Esophagus (tissue), 2 donors: ENCODE results near the gene KRT36. TPM values are rescaled to one million over a fixed set of nuclear protein-coding genes. Genes with fewer than 3 reads are reported as not detected.
A peak's percentile ranks its signal among the peaks of the same experiment; 100 is the strongest.

ENCODE experiments used
- H3K27ac ChIP-seq, 2 donors: one replicate each; pipeline ENCODE4 v1.5.1; 2013; ENCODE audit warnings: low read depth in 2 of 2, mild to moderate bottlenecking in 2 of 2, inconsistent platforms in 1 of 2, low read length in 1 of 2, moderate library complexity in 1 of 2
- H3K27me3 ChIP-seq, 2 donors: one replicate each; pipeline ENCODE4 v1.6.1; 2013; ENCODE audit warnings: low read length in 2 of 2, control low read depth in 1 of 2, mild to moderate bottlenecking in 1 of 2; ENCODE audit not compliant: insufficient read depth in 2 of 2, control insufficient read depth in 1 of 2
- H3K36me3 ChIP-seq, 2 donors: one replicate each; pipeline ENCODE4 v1.6.1; 2013; ENCODE audit warnings: low read length in 1 of 2; ENCODE audit not compliant: control insufficient read depth in 2 of 2, insufficient read depth in 2 of 2
- H3K4me1 ChIP-seq, 2 donors: one replicate each; pipeline ENCODE4 v1.6.1; 2013; ENCODE audit warnings: low read length in 1 of 2; ENCODE audit not compliant: control insufficient read depth in 2 of 2, insufficient read depth in 2 of 2
- H3K4me3 ChIP-seq, 2 donors: one replicate each; pipeline ENCODE4 v1.5.1; 2013; ENCODE audit warnings: low read length in 2 of 2, mild to moderate bottlenecking in 2 of 2, low read depth in 1 of 2, moderate library complexity in 1 of 2
- H3K9me3 ChIP-seq, 2 donors: one replicate each; pipeline ENCODE4 v1.6.1; 2013; ENCODE audit warnings: mild to moderate bottlenecking in 2 of 2, low read depth in 1 of 2, low read length in 1 of 2, moderate library complexity in 1 of 2; ENCODE audit not compliant: control insufficient read depth in 2 of 2, insufficient read depth in 1 of 2
- WGBS, 2 donors: extraction: QIAGEN DNeasy Blood & Tissue Kit; methylation state at CpG; one replicate each; pipeline ENCODE4 v1.1.7; 2013; 5-methylcytosine and 5-hydroxymethylcytosine counted together
- polyA plus RNA-seq, 2 donors: library from polyadenylated mRNA; stranded (reverse); fragments of 200-250 nt; gene quantifications; one replicate each; pipeline ENCODE4 v1.2.3, GENCODE V29; 2013
- donor health status: healthy with polysubstance abuse.
- donor health status: Bipolar disorder and iron deficiency.

The KRT36 gene
- polyA plus RNA-seq, 2 donors = 0.07 to 0.10 TPM

DNA sequence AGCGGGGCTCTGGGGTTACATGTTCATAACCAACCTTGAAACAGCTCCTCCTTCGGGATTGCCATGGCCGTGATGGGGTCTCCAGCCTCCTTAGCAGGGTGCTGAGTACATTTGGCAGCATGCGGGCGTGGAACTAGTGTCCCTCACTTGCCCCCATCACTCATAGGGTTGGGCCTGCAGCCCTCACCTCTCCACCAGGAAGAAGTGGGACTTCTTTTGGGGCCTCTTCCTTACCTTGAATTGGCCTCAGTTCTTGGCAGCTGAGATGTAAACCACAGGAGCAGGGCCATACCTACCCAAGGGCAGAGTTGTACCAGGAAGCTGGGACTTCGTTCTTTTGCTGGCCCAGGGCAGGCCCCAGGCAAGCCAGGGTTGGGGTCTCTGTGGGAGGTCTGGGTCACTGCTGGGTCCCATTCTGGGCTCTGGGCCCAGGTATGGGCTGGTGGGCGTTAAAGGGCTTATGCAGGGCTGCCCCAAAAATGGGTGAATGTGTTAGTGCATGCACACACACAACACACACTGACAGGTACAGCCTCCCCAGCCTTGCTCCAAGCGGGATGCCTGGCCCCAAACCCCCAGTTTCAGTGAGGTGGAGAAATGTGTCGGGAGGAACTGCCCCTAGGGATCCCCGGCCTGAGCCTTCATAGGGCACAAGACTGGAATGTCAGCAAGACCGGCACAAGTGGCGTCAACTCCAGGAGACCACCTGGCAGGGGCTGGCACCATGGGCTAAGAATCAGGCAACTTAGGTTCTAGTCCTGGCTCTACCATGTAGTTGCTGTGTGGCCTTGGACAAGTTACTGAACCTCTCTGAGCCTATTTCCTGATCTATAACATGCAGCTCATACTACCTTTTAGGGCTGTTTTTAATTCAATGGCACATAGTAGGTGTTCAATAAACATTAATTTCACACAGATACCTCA lies 32.9 kb upstream of the KRT36 start:
- Histone ChIP-seq H3K27me3 (no peaks in the 10 kb centered on the region), H3K36me3 (peaks cover 0 to 2% of the 10 kb centered on the region in 2 donors), H3K4me3 (peak overlapping the region in 1 of 2 donors; percentile 19), H3K4me1 (peaks cover 0 to 21% of the 10 kb centered on the region in 2 donors), H3K9me3 (no peaks in the 10 kb centered on the region), H3K27ac (peak overlapping the region; percentile 80 to 83)
- WGBS, 2 donors = 62 to 73% methylated on average over 12 of the region's 12 CpGs

DNA sequence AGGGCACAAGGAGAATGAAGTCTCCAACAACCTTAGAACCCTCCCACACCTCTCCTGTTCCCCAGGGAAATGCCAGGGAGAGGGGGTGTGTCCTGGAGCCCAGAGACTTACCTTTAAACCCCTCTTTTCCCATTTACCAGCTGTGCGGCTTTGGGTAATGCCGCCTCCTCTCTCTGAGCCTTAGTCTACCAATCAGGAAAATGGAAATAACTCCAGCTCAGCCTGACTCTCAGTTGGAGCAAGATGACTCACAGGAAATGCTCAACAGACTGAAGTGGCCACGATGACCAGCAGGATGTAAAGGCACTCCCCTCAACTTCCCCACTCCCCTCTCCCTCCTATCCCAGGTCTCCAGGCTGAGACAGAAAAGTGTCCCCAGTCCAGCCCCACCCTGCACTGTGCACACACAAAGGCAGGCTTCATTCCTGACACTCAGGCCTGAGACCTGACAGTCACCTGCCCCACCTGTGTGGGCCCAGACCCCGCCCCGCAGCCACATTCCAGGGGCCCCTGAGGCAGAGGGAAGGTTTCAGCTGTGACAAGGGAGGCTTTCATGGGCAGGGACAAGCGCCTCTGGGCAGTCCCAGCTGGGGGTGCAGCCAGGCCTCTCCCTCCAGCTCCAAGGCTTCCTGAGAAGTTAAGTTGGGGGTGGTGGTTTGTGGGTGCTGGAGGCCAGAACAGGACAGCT lies 32.0 kb upstream of the KRT36 start:
- Histone ChIP-seq H3K4me1 (peaks cover 0 to 18% of the 10 kb centered on the region in 2 donors), H3K27ac (peak overlapping the region; percentile 80 to 83), H3K9me3 (no peaks in the 10 kb centered on the region), H3K36me3 (peaks cover 0 to 8% of the 10 kb centered on the region in 2 donors), H3K4me3 (peak overlapping the region; percentile 17 to 27), H3K27me3 (no peaks in the 10 kb centered on the region)
- WGBS, 2 donors = 41 to 49% methylated on average over 6 of the region's 6 CpGs

DNA sequence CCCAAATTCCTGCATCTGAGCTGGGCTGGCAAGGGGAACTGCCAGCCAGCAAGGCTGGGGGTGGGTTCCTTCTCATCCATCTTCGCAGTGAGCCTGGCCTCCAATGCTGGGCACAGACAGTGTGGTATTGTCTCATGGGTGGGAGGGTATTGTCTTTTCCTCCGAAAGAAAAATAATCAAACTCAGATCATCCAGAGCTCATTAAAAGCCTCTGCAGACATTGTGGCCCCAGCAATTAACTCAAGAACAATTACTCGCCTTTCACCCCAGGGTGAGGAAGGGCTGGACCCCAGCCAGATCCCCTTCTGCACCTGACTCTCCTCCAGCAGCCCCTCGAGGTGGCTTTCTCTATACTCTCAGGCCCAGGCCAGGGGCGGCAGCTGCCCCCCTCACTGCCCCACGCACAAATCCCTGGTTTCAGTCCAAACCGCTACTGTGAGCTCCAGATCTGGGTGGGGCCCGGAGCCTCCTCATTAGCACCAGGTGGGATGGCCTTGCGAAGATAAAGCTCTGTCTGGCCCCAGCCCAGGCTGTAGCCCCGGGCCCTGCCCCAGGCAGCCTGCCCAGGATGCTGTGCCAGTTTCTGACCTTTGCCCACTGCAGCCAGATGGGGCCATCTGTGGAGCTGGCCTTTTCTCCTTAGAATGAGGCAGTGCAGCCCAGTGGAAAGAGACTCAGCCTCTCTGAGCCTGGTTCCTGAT lies 31.3 kb upstream of the KRT36 start:
- H3K27me3 ChIP-seq = no peaks in the 10 kb centered on the region
- peaks cover 0 to 18% of the 10 kb centered on the region in 2 donors for H3K4me1 ChIP-seq
- peak overlapping the region; percentile 80 to 83 for H3K27ac ChIP-seq
- 30 to 53% methylated on average over 10 of the region's 10 CpGs for WGBS, 2 donors
- H3K36me3 ChIP-seq = peaks cover 0 to 14% of the 10 kb centered on the region in 2 donors
- peak overlapping the region; percentile 17 to 27 for H3K4me3 ChIP-seq
- no peaks in the 10 kb centered on the region for H3K9me3 ChIP-seq

DNA sequence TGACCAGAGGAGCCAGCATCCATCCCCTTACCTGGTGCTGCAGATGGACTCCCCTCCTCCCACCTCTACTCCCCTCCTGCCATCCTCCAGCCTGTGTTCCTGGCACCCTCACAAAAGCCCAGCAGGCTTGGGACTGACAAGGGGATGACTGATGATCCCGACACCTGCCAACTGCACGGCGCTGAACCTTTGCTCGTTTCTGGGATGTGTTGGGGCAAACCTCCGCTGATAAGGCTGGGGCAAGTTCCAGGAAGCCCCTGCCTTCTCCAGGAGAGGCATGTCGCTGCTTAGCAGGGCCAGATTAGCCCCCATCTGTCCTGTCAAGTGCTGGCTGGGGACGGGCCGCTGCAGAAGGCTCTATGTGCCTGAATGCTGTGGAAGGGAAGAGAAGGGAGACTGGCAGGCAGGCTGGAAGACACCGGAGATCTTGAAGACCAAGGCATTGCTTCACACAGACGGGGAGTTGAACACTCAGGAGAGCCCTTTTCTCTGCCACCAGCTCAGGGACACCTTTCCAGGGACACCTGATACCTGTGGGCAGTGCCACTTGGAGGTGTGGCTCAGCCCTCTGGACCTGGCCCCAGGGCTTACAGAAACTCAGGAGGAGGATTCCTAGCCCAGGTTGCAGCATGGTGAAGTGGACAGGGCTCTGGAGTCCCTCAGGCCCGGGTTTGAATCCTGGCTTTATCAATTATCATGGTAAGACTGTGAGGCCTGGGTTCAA lies 30.0 kb upstream of the KRT36 start:
- Histone ChIP-seq H3K36me3 (peaks cover 0 to 20% of the 10 kb centered on the region in 2 donors), H3K27me3 (no peaks in the 10 kb centered on the region), H3K4me3 (peak overlapping the region; percentile 24 to 38), H3K9me3 (no peaks in the 10 kb centered on the region), H3K27ac (peak overlapping the region; percentile 79 to 83), H3K4me1 (peaks cover 0 to 18% of the 10 kb centered on the region in 2 donors)
- 27 to 29% methylated on average over 11 of the region's 11 CpGs for WGBS, 2 donors

DNA sequence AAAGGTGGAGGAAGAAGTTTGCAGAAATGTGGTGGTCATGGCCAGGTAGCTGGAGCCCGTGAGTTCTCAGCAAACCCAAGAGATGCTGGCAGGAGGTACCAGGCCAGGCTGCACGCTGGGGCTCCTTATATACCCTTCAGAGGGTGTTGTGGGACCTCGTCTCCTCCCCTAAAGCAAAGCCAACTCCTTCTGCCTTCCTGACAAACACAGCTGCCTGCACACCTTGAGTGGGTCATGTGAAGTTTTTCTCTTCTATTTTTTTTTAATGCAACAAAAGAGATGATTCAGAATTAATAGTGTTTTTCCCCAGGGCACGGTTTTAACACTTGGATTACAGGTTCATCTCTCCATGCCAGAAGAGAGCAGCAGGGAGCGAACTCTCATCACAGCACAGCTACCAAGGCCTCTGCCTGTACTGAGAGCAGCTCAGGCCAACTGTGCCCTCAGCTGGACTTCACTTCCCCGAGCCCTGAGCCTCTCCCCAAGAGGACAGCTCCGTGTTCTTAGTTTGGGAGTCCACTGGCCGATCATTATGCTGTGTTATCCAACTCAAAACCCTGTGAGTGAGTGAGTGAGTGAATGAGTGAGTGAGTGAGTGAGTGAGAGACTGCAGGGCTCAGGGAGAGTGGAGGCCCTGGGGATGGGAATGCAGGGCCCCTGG lies 29.2 kb upstream of the KRT36 start, which contains the start of gene KRT15:
Gene KRT15 (minus strand): TSS at position 102 of the 661 bp plus-strand sequence. CDS start 63 bp downstream, at position 39.
- Histone ChIP-seq H3K27ac (peak within 1 kb of the TSS; percentile 79 to 83), H3K4me3 (peak within 1 kb of the TSS; percentile 55 to 61)
- 42 to 52% methylated on average over 8 of the region's 8 CpGs for WGBS, 2 donors

DNA sequence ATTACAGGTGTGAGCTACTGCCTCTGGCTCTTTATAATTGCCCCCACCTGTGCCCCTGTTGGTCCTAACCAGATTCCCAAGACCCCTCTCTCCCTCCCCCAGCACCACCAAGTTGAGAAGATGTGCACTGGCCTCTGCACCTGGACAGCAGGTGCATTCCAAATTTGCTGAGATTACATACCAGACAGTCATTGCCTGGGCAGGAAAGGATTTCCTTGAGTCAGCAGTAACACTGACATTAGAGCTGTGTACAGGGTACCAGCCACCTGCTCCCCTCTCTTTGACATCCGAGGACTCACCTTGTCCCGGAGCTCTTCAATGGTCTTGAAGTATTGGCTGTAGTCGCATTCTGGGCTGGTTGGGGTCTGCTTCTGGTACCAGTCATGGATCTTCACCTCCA lies 28.3 kb upstream of the KRT36 start:
- no peaks in the 10 kb centered on the region for H3K9me3 ChIP-seq
- peaks cover 0 to 17% of the 10 kb centered on the region in 2 donors for H3K36me3 ChIP-seq
- WGBS, 2 donors = 60 to 62% methylated on average over 3 of the region's 3 CpGs
- peaks cover 0 to 16% of the 10 kb centered on the region in 2 donors for H3K4me1 ChIP-seq
- H3K27ac ChIP-seq = peak overlapping the region; percentile 60 to 68
- peak overlapping the region; percentile 55 to 61 for H3K4me3 ChIP-seq
- H3K27me3 ChIP-seq = no peaks in the 10 kb centered on the region

More for the DNA sequence above, 29.2 kb upstream of the KRT36 start, which contains the start of gene KRT15:
- H3K4me1 ChIP-seq = peaks cover 0 to 18% of the 10 kb centered on the region in 2 donors
- H3K36me3 ChIP-seq = peaks cover 0 to 19% of the 10 kb centered on the region in 2 donors
- no peaks in the 10 kb centered on the region for H3K27me3 ChIP-seq
- no peaks in the 10 kb centered on the region for H3K9me3 ChIP-seq

DNA sequence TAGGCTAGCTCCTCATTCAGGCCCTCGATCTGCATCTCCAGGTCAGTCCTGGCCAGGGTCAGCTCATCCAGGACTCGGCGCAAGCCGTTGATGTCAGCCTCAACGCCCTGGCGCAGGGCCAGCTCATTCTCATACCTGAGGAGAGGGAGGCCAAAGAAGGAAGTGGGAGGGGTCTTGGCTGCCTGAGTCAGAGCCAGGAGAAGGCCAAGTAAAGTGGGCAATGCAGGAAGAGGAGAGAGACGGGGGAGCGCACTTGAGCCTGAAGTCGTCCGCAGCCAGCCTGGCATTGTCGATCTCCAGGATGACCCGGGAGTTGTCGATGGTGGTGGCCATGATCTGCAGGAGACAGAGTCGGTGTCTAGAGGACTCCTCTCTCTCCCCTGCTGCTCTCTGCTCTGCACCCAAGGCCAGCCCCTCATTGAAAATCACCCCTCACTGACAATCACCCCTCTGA lies 27.1 kb upstream of the KRT36 start:
- 48 to 61% methylated on average over 14 of the region's 14 CpGs for WGBS, 2 donors
- no peaks in the 10 kb centered on the region for H3K9me3 ChIP-seq
- no peaks in the 10 kb centered on the region for H3K27me3 ChIP-seq
- peak overlapping the region; percentile 78 to 83 for H3K27ac ChIP-seq
- H3K4me3 ChIP-seq = peak overlapping the region; percentile 55 to 61
- H3K4me1 ChIP-seq = peaks cover 0 to 13% of the 10 kb centered on the region in 2 donors
- peaks cover 0 to 17% of the 10 kb centered on the region in 2 donors for H3K36me3 ChIP-seq

DNA sequence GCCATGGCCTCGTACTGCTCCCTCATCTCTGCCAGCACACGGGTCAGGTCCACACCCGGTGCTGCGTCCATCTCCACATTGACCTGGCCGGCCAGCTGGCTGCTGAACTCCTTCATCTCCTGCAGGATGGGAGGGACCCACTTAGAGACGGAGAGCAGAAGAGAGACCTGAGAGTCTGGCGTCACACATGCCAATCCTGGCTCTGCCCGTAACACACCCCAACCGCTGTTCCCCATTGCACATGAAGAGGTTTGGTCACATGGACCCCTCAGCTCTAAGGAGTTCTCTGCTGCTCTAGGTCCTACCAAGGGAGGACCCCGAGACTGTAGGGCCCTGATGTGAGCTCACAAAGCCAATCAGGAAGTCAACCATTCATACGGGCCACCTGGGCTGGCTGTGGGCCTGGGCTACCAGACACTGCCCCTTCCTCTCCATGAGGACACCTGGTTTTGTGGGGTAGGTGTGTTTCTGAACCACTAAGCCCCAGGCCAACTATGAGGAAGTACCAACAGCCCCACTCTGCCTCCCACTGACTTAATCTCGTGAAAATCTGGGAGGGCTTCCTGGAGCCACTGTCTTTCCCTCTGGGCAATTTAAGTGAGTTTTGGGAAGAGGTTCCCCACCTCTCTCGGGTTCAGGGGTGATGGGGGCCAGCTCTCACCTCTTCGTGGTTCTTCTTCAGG lies 26.6 kb upstream of the KRT36 start:
- H3K9me3 ChIP-seq = no peaks in the 10 kb centered on the region
- peak overlapping the region; percentile 78 to 83 for H3K27ac ChIP-seq
- WGBS, 2 donors = 53 to 64% methylated on average over 14 of the region's 14 CpGs
- H3K4me1 ChIP-seq = peaks cover 0 to 9% of the 10 kb centered on the region in 2 donors
- H3K36me3 ChIP-seq = peaks cover 0 to 17% of the 10 kb centered on the region in 2 donors
- peak overlapping the region; percentile 55 to 61 for H3K4me3 ChIP-seq
- no peaks in the 10 kb centered on the region for H3K27me3 ChIP-seq
